IMR-90 (cell line): ENCODE measurements around the gene CMTM7. TPM values are rescaled to one million over a fixed set of nuclear protein-coding genes. Genes with fewer than 3 reads are reported as not detected.

Experiments used
- ATAC-seq: fragments of 200-7000 bp; cut with Tn5 transposase; 2 replicates; pipeline ENCODE4 v1.9.1; 2020; ENCODE audit warnings: low read depth, mild to moderate bottlenecking, moderate library complexity
- BruUV-seq: library from RNA; stranded (reverse); fragments of 400-500 nt; replicated peaks from 2 replicates; lab custom pipeline; 2021; lab: Mats Ljungman, UMichigan
- CTCF ChIA-PET: fragments of 300-600 bp; formaldehyde crosslinking; extraction: SDS; loops from one replicate; lab custom pipeline; 2021; ENCODE audit warnings: antibody characterized with exemption; lab: Yijun Ruan, JAX
- POLR2A ChIA-PET: fragments of 300-600 bp; sonication (Branson Sonifier 250); formaldehyde crosslinking; loops from one replicate; lab custom pipeline; 2022; ENCODE audit warnings: antibody characterized with exemption; ENCODE audit not compliant: unreplicated experiment; lab: Charles Lee
- DNase-seq: peaks from one replicate; pipeline ENCODE4 v3.0.0; 2013
- H2AFZ ChIP-seq: replicated peaks from 2 replicates; pipeline ENCODE3; 2013; ENCODE audit warnings: low read length, mild to moderate bottlenecking; ENCODE audit not compliant: poor library complexity
- H2AK5ac ChIP-seq: 2 replicates; pipeline ENCODE4 v1.6.1; 2013; ENCODE audit warnings: low read depth, low read length, inconsistent platforms
- H2AK9ac ChIP-seq: replicated peaks from 2 replicates; pipeline ENCODE3; 2013; ENCODE audit warnings: mild to moderate bottlenecking, low read depth, low read length, moderate library complexity; ENCODE audit not compliant: poor library complexity
- H2BK120ac ChIP-seq: 2 replicates; pipeline ENCODE4 v1.6.1; 2013; ENCODE audit warnings: low read depth, low read length, inconsistent platforms
- H2BK15ac ChIP-seq: 3 replicates; pipeline ENCODE4 v1.6.1; 2013; ENCODE audit warnings: low read depth, low read length, inconsistent platforms
- H2BK20ac ChIP-seq: 2 replicates; pipeline ENCODE4 v1.6.1; 2013; ENCODE audit warnings: low read depth, mild to moderate bottlenecking, inconsistent platforms, low read length, moderate library complexity
- H2BK5ac ChIP-seq: 2 replicates; pipeline ENCODE4 v1.6.1; 2013; ENCODE audit warnings: mild to moderate bottlenecking, low read depth, low read length, inconsistent platforms; ENCODE audit not compliant: poor library complexity, severe bottlenecking
- H3K14ac ChIP-seq: replicated peaks from 2 replicates; pipeline ENCODE4 v1.6.1; 2013; ENCODE audit warnings: low read depth, low read length, inconsistent platforms
- H3K18ac ChIP-seq: 2 replicates; pipeline ENCODE4 v1.6.1; 2013; ENCODE audit warnings: low read depth, low read length, control low read depth
- H3K23ac ChIP-seq: 2 replicates; pipeline ENCODE4 v1.6.1; 2013; ENCODE audit warnings: low read depth, low read length, inconsistent platforms
- H3K27ac ChIP-seq: 2 replicates; pipeline ENCODE4 v1.5.1; 2013; ENCODE audit warnings: mild to moderate bottlenecking, control low read depth, low read length; ENCODE audit not compliant: insufficient read depth
- H3K27me3 ChIP-seq: 2 replicates; pipeline ENCODE4 v1.6.1; 2013; ENCODE audit warnings: low read length; ENCODE audit not compliant: control insufficient read depth, insufficient read depth
- H3K36me3 ChIP-seq: 2 replicates; pipeline ENCODE4 v1.6.1; 2013; ENCODE audit warnings: low read length, mixed read lengths; ENCODE audit not compliant: control insufficient read depth, insufficient read depth
- H3K4ac ChIP-seq: 2 replicates; pipeline ENCODE4 v1.6.1; 2013; ENCODE audit warnings: low read depth, low read length, inconsistent platforms
- H3K4me1 ChIP-seq: 2 replicates; pipeline ENCODE4 v1.6.1; 2013; ENCODE audit warnings: low read length, mixed read lengths; ENCODE audit not compliant: control insufficient read depth, insufficient read depth
- H3K4me2 ChIP-seq: 2 replicates; pipeline ENCODE4 v1.6.1; 2013; ENCODE audit warnings: low read depth, mild to moderate bottlenecking, control low read depth, low read length, moderate library complexity
- H3K4me3 ChIP-seq: 2 replicates; pipeline ENCODE4 v1.5.1; 2013; ENCODE audit warnings: low read depth, mild to moderate bottlenecking, control low read depth, low read length, moderate library complexity; ENCODE audit not compliant: insufficient read depth
- H3K56ac ChIP-seq: 2 replicates; pipeline ENCODE4 v1.6.1; 2013; ENCODE audit warnings: low read length, inconsistent platforms; ENCODE audit not compliant: insufficient read depth; ENCODE audit errors: extremely low read depth
- H3K79me1 ChIP-seq, 2 experiments: 2 replicates each; pipeline ENCODE4 v1.6.1; 2013; ENCODE audit warnings: low read length in 2 of 2, inconsistent platforms in 1 of 2, low read depth in 1 of 2
- H3K9ac ChIP-seq: 2 replicates; pipeline ENCODE4 v1.6.1; 2013; ENCODE audit warnings: low read depth, low read length, control low read depth
- H3K9me1 ChIP-seq: 2 replicates; pipeline ENCODE4 v1.6.1; 2013; ENCODE audit warnings: low read length, inconsistent platforms; ENCODE audit not compliant: insufficient read depth
- H3K9me3 ChIP-seq: 2 replicates; pipeline ENCODE4 v1.6.1; 2013; ENCODE audit warnings: low read length; ENCODE audit not compliant: control insufficient read depth, insufficient read depth
- H4K20me1 ChIP-seq: 2 replicates; pipeline ENCODE4 v1.6.1; 2013; ENCODE audit warnings: low read length, inconsistent platforms; ENCODE audit not compliant: insufficient read depth
- H4K5ac ChIP-seq: 2 replicates; pipeline ENCODE4 v1.6.1; 2013; ENCODE audit warnings: mild to moderate bottlenecking, low read depth, low read length, control low read depth
- H4K8ac ChIP-seq, 2 experiments: 2 replicates each; pipeline ENCODE4 v1.6.1; 2013; ENCODE audit warnings: low read depth in 2 of 2, low read length in 2 of 2, control low read depth in 1 of 2, inconsistent platforms in 1 of 2
- H4K91ac ChIP-seq: 2 replicates; pipeline ENCODE4 v1.6.1; 2013; ENCODE audit warnings: low read depth, low read length, inconsistent platforms; ENCODE audit not compliant: insufficient read depth
- BHLHE40 ChIP-seq: fragments of 150-350 bp; IDR thresholded peaks from 2 replicates; pipeline ENCODE4 v1.6.1; 2016; ENCODE audit warnings: mild to moderate bottlenecking, low read depth, low read length
- CTCF ChIP-seq: conservative IDR thresholded peaks from 2 replicates; pipeline ENCODE4 v1.5.1; 2012; ENCODE audit warnings: mild to moderate bottlenecking, low read depth, low read length, improper control_type of control experiment
- ELK1 ChIP-seq: fragments of 150-350 bp; IDR thresholded peaks from 2 replicates; pipeline ENCODE4 v1.6.1; 2016; ENCODE audit warnings: low read depth, mild to moderate bottlenecking, low read length, moderate library complexity, borderline replicate concordance
- FOS ChIP-seq: fragments of 150-350 bp; IDR thresholded peaks from 2 replicates; pipeline ENCODE4 v1.6.1; 2016; ENCODE audit warnings: low read depth, low read length
- MAFK ChIP-seq: IDR thresholded peaks from 2 replicates; pipeline ENCODE4 v1.6.1; 2012; ENCODE audit warnings: low read depth, low read length, improper control_type of control experiment
- MAZ ChIP-seq: IDR thresholded peaks from 2 replicates; pipeline ENCODE4 v1.6.1; 2012; ENCODE audit warnings: low read depth, mild to moderate bottlenecking, low read length, improper control_type of control experiment, moderate library complexity, borderline replicate concordance
- RAD21 ChIP-seq: IDR thresholded peaks from 2 replicates; pipeline ENCODE4 v1.6.1; 2012; ENCODE audit warnings: low read length, improper control_type of control experiment
- RFX5 ChIP-seq: IDR thresholded peaks from 2 replicates; pipeline ENCODE4 v1.8.0; 2012; ENCODE audit warnings: low read depth, mild to moderate bottlenecking, low read length, moderate library complexity
- USF2 ChIP-seq: fragments of 150-350 bp; IDR thresholded peaks from 2 replicates; pipeline ENCODE4 v1.6.1; 2017; ENCODE audit warnings: mild to moderate bottlenecking, antibody characterized with exemption, low read length, low read depth
- WGBS, 2 experiments: methylation state at CpG; one replicate each; pipeline versions ENCODE4 v1.1.5 to v1.1.7; 2013; ENCODE audit warnings: missing lambda C conversion rate in 2 of 2; ENCODE audit not compliant: insufficient read length in 1 of 2; ENCODE audit errors: extremely low coverage in 2 of 2; 5-methylcytosine and 5-hydroxymethylcytosine counted together
- dilution Hi-C: fragments of 300-500 bp; cut with HindIII; formaldehyde crosslinking; loops from one replicate; pipeline ENCODE4 v1.14.3; 2018; ENCODE audit warnings: low sequenced_read_pairs; ENCODE audit not compliant: unreplicated experiment
- in situ Hi-C: fragments of 300-500 bp; cut with MboI; formaldehyde crosslinking; loops from 3 replicates; pipeline ENCODE4 v1.14.3; 2019; ENCODE audit warnings: low sequenced_read_pairs, inconsistent platforms, mixed read lengths
- intact Hi-C: fragments of 100-400 bp; cut with micrococcal nuclease; formaldehyde crosslinking; loops from 2 replicates; pipeline ENCODE4 v1.10.0; 2022
- polyA plus RNA-seq, 3 experiments: library from polyadenylated mRNA; depleted of rRNA; stranded (reverse); fragments of >200 nt; gene quantifications; 2 replicates each; pipeline ENCODE4 v1.2.3, GENCODE V29; 2012; ENCODE audit warnings: low replicate concordance in 1 of 3
- total RNA-seq: library from RNA; depleted of rRNA; stranded (reverse); fragments of >200 nt; gene quantifications from 2 replicates; pipeline ENCODE4 v1.2.3, GENCODE V29; 2012

Gene CMTM7
- total and polyA plus RNA-seq, 2 of the 4 experiments (the other 2 are of a cell fraction), result 3.4 to 31.4 TPM

GRCh38 chr3:32455609-32456428 is 64.2 kb downstream of the CMTM7 start (continued):
- TF ChIP-seq CTCF, result no peak

- no peak overlapping the region for H3K4me3 ChIP-seq
- no peak overlapping the region for H2BK120ac ChIP-seq
- H3K18ac ChIP-seq, result no peak overlapping the region
- no peak overlapping the region for H4K5ac ChIP-seq
- no peak overlapping the region for H3K23ac ChIP-seq
- H3K9ac ChIP-seq, result no peak overlapping the region
- H2BK15ac ChIP-seq, result no peak overlapping the region
- H3K27me3 ChIP-seq, result no peaks in the 10 kb centered on the region
- intact Hi-C loops, result no loop called here
- no peak overlapping the region for H4K91ac ChIP-seq
- H2BK5ac ChIP-seq, result no peak overlapping the region
- H3K4ac ChIP-seq, result no peak overlapping the region
- H2BK20ac ChIP-seq, result no peak overlapping the region
- dilution Hi-C loops, result no loop called here
- H3K4me2 ChIP-seq, result no peak overlapping the region
- H2AFZ ChIP-seq, result no peak overlapping the region
- peaks cover 6% of the 10 kb centered on the region; the same call in 1 of the 2 replicates for H3K9me1 ChIP-seq
- H3K27ac ChIP-seq, result no peak overlapping the region
- 0 out of 2 replicates have a peak, but pooled peaks cover 6% of the 10 kb centered on the region for H4K20me1 ChIP-seq
- BruUV-seq, result no TSS peak
- no peak for ATAC-seq
- H3K9me3 ChIP-seq, result no peaks in the 10 kb centered on the region
- H3K14ac ChIP-seq, result no peak overlapping the region
- H2AK9ac ChIP-seq, result no peak overlapping the region
- CTCF ChIA-PET, result no interaction called here
- no peak overlapping the region for H4K8ac ChIP-seq
- H3K36me3 ChIP-seq, result no peaks in the 10 kb centered on the region
- WGBS, 2 experiments, result 100% methylated on average over 4 of the region's 11 CpGs; no CpG with 5 or more reads in 1 of the 2 experiments
- H3K56ac ChIP-seq, result no peak overlapping the region
- no peak for DNase-seq
- in situ Hi-C loops, result no loop called here
- H3K4me1 ChIP-seq, result peaks cover 10% of the 10 kb centered on the region
- no peaks in the 10 kb centered on the region for H3K79me1 ChIP-seq
- POLR2A ChIA-PET, result no interaction called here
- no peak overlapping the region for H2AK5ac ChIP-seq
- TF ChIP-seq MAFK (no peak), MAZ (no peak), RFX5 (no peak), RAD21 (no peak), BHLHE40 (no peak), USF2 (no peak), FOS (no peak), ELK1 (no peak)
These were observed 64.9 kb downstream of the CMTM7 start for GRCh38 chr3:32456429-32457130.
